ENCODE measurements around the gene CCDC142.

DNA sequence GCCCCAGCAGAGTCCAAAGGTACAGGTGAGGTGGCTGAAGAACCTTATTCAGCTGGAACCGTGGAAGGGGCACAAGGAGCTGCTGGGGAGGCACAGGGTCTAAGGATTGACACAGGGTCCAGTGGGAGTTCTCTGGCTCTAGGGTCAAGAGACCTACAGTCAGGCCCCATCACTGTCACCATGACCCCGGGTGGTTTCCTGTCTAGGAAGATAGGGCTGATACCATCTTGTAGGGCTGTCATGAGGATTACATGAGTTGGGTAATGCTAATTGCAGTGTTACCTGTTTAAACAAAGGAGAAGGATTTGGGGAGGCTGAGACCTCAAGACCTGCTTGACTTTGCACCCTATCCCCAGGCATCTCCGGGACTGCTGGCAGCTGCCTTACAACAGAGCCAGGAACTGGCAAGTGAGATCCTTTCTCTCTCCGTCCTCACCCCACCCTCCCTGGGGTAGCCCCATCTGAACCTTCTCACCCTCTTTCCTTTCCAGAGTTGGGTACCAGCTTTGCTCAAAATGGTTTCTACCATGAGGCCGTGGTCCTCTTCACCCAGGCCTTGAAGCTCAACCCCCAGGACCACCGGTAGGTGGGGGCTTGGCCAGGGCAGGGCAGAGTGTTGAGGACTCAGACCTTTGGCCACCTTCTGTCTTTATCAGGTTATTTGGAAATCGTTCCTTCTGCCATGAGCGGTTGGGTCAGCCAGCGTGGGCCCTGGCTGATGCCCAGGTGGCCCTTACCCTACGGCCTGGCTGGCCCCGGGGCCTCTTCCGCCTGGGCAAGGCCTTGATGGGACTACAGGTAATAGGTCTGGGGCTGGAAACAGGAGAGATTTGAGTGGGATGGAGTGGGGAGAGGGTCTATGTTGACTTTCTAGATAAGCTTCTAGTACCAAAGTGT is 9.1 kb upstream of the CCDC142 start:
- no peak for TF ChIP-seq POLR2AphosphoS5 (IDR thresholded peaks at IDR 0.05; ENCODE audit: low read depth, low read length)
- TF ChIP-seq, protein P1, sequence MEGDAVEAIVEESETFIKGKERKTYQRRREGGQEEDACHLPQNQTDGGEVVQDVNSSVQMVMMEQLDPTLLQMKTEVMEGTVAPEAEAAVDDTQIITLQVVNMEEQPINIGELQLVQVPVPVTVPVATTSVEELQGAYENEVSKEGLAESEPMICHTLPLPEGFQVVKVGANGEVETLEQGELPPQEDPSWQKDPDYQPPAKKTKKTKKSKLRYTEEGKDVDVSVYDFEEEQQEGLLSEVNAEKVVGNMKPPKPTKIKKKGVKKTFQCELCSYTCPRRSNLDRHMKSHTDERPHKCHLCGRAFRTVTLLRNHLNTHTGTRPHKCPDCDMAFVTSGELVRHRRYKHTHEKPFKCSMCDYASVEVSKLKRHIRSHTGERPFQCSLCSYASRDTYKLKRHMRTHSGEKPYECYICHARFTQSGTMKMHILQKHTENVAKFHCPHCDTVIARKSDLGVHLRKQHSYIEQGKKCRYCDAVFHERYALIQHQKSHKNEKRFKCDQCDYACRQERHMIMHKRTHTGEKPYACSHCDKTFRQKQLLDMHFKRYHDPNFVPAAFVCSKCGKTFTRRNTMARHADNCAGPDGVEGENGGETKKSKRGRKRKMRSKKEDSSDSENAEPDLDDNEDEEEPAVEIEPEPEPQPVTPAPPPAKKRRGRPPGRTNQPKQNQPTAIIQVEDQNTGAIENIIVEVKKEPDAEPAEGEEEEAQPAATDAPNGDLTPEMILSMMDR (IDR thresholded peaks at IDR 0.05), result no peak
